ENCODE measurements around the gene RPS24.
A peak's percentile ranks its signal among the peaks of the same experiment; 100 is the strongest.
"Not testable (repeated sequence)": the region's sequence is repeated elsewhere in the genome, so short reads cannot be mapped to it uniquely, and the experiment has no call there.

The RPS24 gene

GRCh38 chr10:78033637-78034470 lies at the start of gene RPS24:
RPS24 (plus strand) TSS chr10:78033863; CDS start chr10:78033902, 39 bp downstream.
- DNase-seq = peak; percentile 89

GRCh38 chr10:77984986-77985385 lies 48.7 kb upstream of the RPS24 start:
- DNase-seq = no peak

GRCh38 chr10:77987671-77988255 lies 45.9 kb upstream of the RPS24 start:
- DNase-seq = no peak

GRCh38 chr10:77989081-77989724 lies 44.5 kb upstream of the RPS24 start:
- no peak for DNase-seq

- DNase-seq = no peak
These were observed 40.0 kb upstream of the RPS24 start for GRCh38 chr10:77993620-77994019.

- not testable (repeated sequence) for DNase-seq
These were observed 34.9 kb upstream of the RPS24 start for GRCh38 chr10:77998780-77999179.

GRCh38 chr10:78000206-78000605 lies 33.5 kb upstream of the RPS24 start:
- DNase-seq = no peak

GRCh38 chr10:78000956-78001472 lies 32.6 kb upstream of the RPS24 start:
- DNase-seq = no peak

- DNase-seq = no peak
These were observed 30.9 kb upstream of the RPS24 start for GRCh38 chr10:78002541-78003288.

GRCh38 chr10:78004215-78005026 lies 29.2 kb upstream of the RPS24 start:
- no peak for DNase-seq

GRCh38 chr10:78007172-78007571 lies 26.5 kb upstream of the RPS24 start:
- no peak for DNase-seq

GRCh38 chr10:78009662-78010061 lies 24.0 kb upstream of the RPS24 start:
- DNase-seq = no peak

GRCh38 chr10:78010278-78010677 lies 23.4 kb upstream of the RPS24 start:
- no peak for DNase-seq

- DNase-seq = no peak
These were observed 22.6 kb upstream of the RPS24 start for GRCh38 chr10:78011065-78011464.

GRCh38 chr10:78013564-78013963 lies 20.1 kb upstream of the RPS24 start:
- no peak for DNase-seq

- DNase-seq = no peak
These were observed 18.1 kb upstream of the RPS24 start for GRCh38 chr10:78015546-78015945.

- DNase-seq = no peak
These were observed 15.8 kb upstream of the RPS24 start for GRCh38 chr10:78017856-78018255.

- DNase-seq = no peak
These were observed 14.4 kb upstream of the RPS24 start for GRCh38 chr10:78019264-78019663.

- no peak for DNase-seq
These were observed 12.5 kb upstream of the RPS24 start for GRCh38 chr10:78021201-78021600.

- no peak for DNase-seq
These were observed 9.9 kb upstream of the RPS24 start for GRCh38 chr10:78023741-78024140.

GRCh38 chr10:78025685-78026364 lies 7.8 kb upstream of the RPS24 start:
- DNase-seq = no peak

Measured in NCI-H226 (cell line).